ENCODE measurements around the gene CPE. TPM values are rescaled to one million over a fixed set of nuclear protein-coding genes. Genes with fewer than 3 reads are reported as not detected.
A peak's percentile ranks its signal among the peaks of the same experiment; 100 is the strongest.

CPE gene
- total and polyA plus RNA-seq, 2 donors (not counting 3 experiments of a cell fraction or from before 2014, with no cell fraction given): 2.7 to 9.2 TPM

GRCh38 chr4:165464376-165464775, 85.6 kb downstream of the CPE start:
- H3K36me3 ChIP-seq (ENCODE audit: control insufficient read depth in 2 of 2, extremely low read depth in 1 of 2, insufficient read depth in 2 of 2, low read length in 2 of 2): no peaks in the 10 kb centered on the region
- H3K27ac ChIP-seq (ENCODE audit: insufficient read depth, low read depth, low read length): no peak overlapping the region
- H3K9me3 ChIP-seq (replicated peaks; ENCODE audit: control insufficient read depth, insufficient read depth, low read length): no peaks in the 10 kb centered on the region
- dilution Hi-C loops (cut with MboI; ENCODE audit: extremely low pct_ligation_motif_present, low sequenced_read_pairs): no loop called here
- H3K27me3 ChIP-seq (ENCODE audit: control insufficient read depth in 2 of 2, insufficient read depth in 2 of 2, low read length in 2 of 2): no peaks in the 10 kb centered on the region
- no peak overlapping the region for H3K4me2 ChIP-seq (ENCODE audit: insufficient read depth, low read length)
- FAIRE-seq (no peak), DNase-seq (ENCODE audit: low read depth, low spot score) (no peak)
- intact Hi-C loops (cut with micrococcal nuclease): loop anchor here (1.0 kb wide), 3 partner anchors 108 to 351 kb away; no protein-coding TSS in a partner anchor
- ChIA-PET POLR2A (no interaction called here), CTCF (interaction anchor here (1.0 to 6.3 kb wide), 5 partner anchors 10 to 352 kb away, joined by 3 to 72 read pairs (median 4); partner anchors contain the start of gene TMEM192)
- TF ChIP-seq, protein P1, sequence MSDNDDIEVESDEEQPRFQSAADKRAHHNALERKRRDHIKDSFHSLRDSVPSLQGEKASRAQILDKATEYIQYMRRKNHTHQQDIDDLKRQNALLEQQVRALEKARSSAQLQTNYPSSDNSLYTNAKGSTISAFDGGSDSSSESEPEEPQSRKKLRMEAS (IDR thresholded peaks at IDR 0.05; ENCODE audit: insufficient read depth, insufficient read length): no peak
- TF ChIP-seq EZH2 (IDR thresholded peaks at IDR 0.05; ENCODE audit: borderline replicate concordance, low read depth, low read length, severe bottlenecking): no peak
- TF ChIP-seq JUN (IDR thresholded peaks at IDR 0.05; ENCODE audit: borderline replicate concordance, insufficient read depth, insufficient read length, low read depth): no peak
- no peak for TF ChIP-seq MYC (IDR thresholded peaks at IDR 0.05; ENCODE audit: low read depth, low read length)
- TF ChIP-seq GATA2 (IDR thresholded peaks at IDR 0.05; ENCODE audit: insufficient read depth, insufficient read length, low read depth, low read length): no peak
- no peak for TF ChIP-seq POLR2A (IDR thresholded peaks at IDR 0.05; ENCODE audit: low read depth, low read length)
- TF ChIP-seq FOS (IDR thresholded peaks at IDR 0.05; ENCODE audit: borderline replicate concordance, insufficient read depth, low read length): no peak
- no peaks in the 10 kb centered on the region for H3K9me1 ChIP-seq (replicated peaks; ENCODE audit: control insufficient read depth, extremely low read depth, insufficient read depth, low read length)
- H3K4me1 ChIP-seq (ENCODE audit: control insufficient read depth, extremely low read depth, insufficient read depth, low read length): no peaks in the 10 kb centered on the region
- no peak overlapping the region for H3K9ac ChIP-seq (replicated peaks; ENCODE audit: extremely low read depth, insufficient read depth, low read length)
- no peaks in the 10 kb centered on the region for H4K20me1 ChIP-seq (replicated peaks; ENCODE audit: control insufficient read depth, extremely low read depth, insufficient read depth, low read length)
- BruUV-seq (replicated peaks): no TSS peak
- H3K4me3 ChIP-seq (replicated peaks in 1 of 3; ENCODE audit: insufficient read depth in 1 of 3, low read depth in 1 of 3, low read length in 3 of 3): no peak overlapping the region
- H2AFZ ChIP-seq (ENCODE audit: low read depth, low read length): no peak overlapping the region
- no peaks in the 10 kb centered on the region for H3K79me2 ChIP-seq (ENCODE audit: control insufficient read depth, insufficient read depth, low read length)

DNA sequence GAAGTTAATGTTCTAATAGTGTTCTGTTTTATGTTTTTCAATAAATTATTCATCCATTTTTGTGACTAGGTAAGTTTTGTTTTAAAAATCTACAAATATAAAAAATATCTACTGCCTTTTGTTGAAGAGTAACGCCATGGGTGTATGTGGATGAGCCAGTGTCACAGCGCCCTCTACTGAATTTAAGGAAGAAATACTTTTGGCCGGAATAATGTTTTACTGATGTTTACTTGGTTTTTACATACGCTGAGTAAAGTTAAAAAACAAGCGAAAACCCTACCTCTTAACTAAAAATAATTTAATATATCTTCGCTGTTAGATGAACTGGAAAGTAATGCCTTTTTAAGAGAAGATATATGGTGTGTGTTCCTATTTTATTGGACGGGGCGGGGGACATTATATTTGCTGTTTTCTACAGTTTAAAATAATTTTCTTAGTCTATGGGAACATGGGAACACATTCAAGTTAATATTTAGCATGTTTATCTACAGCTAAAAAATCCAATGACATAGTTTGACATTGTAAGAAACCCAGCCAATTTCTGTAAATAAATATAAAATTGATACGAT, 86.1 kb downstream of the CPE start:
- H2AFZ ChIP-seq (ENCODE audit: low read depth, low read length): peak overlapping the region; percentile 29
- CTCF ChIA-PET: interaction anchor here (1.1 to 6.3 kb wide), 4 partner anchors 11 to 352 kb away, joined by 3 to 72 read pairs (median 14); partner anchors contain the start of gene TMEM192
- no peaks in the 10 kb centered on the region for H4K20me1 ChIP-seq (replicated peaks; ENCODE audit: control insufficient read depth, extremely low read depth, insufficient read depth, low read length)
- dilution Hi-C loops (cut with MboI; ENCODE audit: extremely low pct_ligation_motif_present, low sequenced_read_pairs) (no loop called here), intact Hi-C loops (cut with micrococcal nuclease) (loop anchor here (1.0 kb wide), 4 partner anchors 109 to 686 kb away; no protein-coding TSS in a partner anchor)
- H3K9me3 ChIP-seq (replicated peaks; ENCODE audit: control insufficient read depth, insufficient read depth, low read length): no peaks in the 10 kb centered on the region
- H3K4me1 ChIP-seq (ENCODE audit: control insufficient read depth, extremely low read depth, insufficient read depth, low read length): no peaks in the 10 kb centered on the region
- H3K4me3 ChIP-seq (replicated peaks in 1 of 3; ENCODE audit: insufficient read depth in 1 of 3, low read depth in 1 of 3, low read length in 3 of 3): no peak overlapping the region
- no peaks in the 10 kb centered on the region for H3K9me1 ChIP-seq (replicated peaks; ENCODE audit: control insufficient read depth, extremely low read depth, insufficient read depth, low read length)
- no TSS peak for BruUV-seq (replicated peaks)
- H3K4me2 ChIP-seq (ENCODE audit: insufficient read depth, low read length): peak overlapping the region; percentile 42
- peak; percentile 52 for DNase-seq (ENCODE audit: low read depth, low spot score)
- no peak overlapping the region for H3K9ac ChIP-seq (replicated peaks; ENCODE audit: extremely low read depth, insufficient read depth, low read length)
- H3K79me2 ChIP-seq (ENCODE audit: control insufficient read depth, insufficient read depth, low read length): no peaks in the 10 kb centered on the region
- no peaks in the 10 kb centered on the region for H3K36me3 ChIP-seq (ENCODE audit: control insufficient read depth in 2 of 2, extremely low read depth in 1 of 2, insufficient read depth in 2 of 2, low read length in 2 of 2)
- FAIRE-seq: peak; percentile 63
- H3K27me3 ChIP-seq (ENCODE audit: control insufficient read depth in 2 of 2, insufficient read depth in 2 of 2, low read length in 2 of 2): no peaks in the 10 kb centered on the region
- H3K27ac ChIP-seq (ENCODE audit: insufficient read depth, low read depth, low read length): no peak overlapping the region
- no peak for TF ChIP-seq FOS (IDR thresholded peaks at IDR 0.05; ENCODE audit: borderline replicate concordance, insufficient read depth, low read length)
- TF ChIP-seq, protein P1 (IDR thresholded peaks at IDR 0.05; ENCODE audit: insufficient read depth, insufficient read length): no peak
- TF ChIP-seq EZH2 (IDR thresholded peaks at IDR 0.05; ENCODE audit: borderline replicate concordance, low read depth, low read length, severe bottlenecking): no peak
- TF ChIP-seq GATA2 (IDR thresholded peaks at IDR 0.05; ENCODE audit: insufficient read depth, insufficient read length, low read depth, low read length): no peak
- peak; percentile 54 to 61 for TF ChIP-seq CTCF (IDR thresholded peaks at IDR 0.05; ENCODE audit: extremely low read depth in 1 of 2, insufficient read depth in 1 of 2, low read depth in 1 of 2, low read length in 2 of 2)
- TF ChIP-seq POLR2A (IDR thresholded peaks at IDR 0.05; ENCODE audit: low read depth, low read length): no peak
- POLR2A ChIA-PET: no interaction called here

Measured in endothelial cell of umbilical vein (primary cell).